HCT116 (cell line): ENCODE data around the gene RNF180. TPM values are rescaled to one million over a fixed set of nuclear protein-coding genes. Genes with fewer than 3 reads are reported as not detected.

Experiments used
- ATAC-seq: fragments of 200-7000 bp; cut with Tn5 transposase; 2 replicates; pipeline ENCODE4 v1.9.1; 2020; ENCODE audit warnings: mild to moderate bottlenecking, moderate library complexity
- BruUV-seq: library from RNA; stranded (reverse); fragments of 400-500 nt; replicated peaks from 2 replicates; lab custom pipeline; 2021; lab: Mats Ljungman, UMichigan
- CTCF ChIA-PET: fragments of 300-600 bp; sonication (Branson Sonifier 250); formaldehyde crosslinking; loops from one replicate; lab custom pipeline; 2021; ENCODE audit warnings: antibody characterized with exemption; lab: Charles Lee
- POLR2A ChIA-PET: fragments of 300-600, 350-600 bp; sonication (Branson Sonifier 250); formaldehyde crosslinking; loops from one replicate; lab custom pipeline; 2021; ENCODE audit warnings: antibody characterized with exemption; lab: Charles Lee
- RAD21 ChIA-PET, 2 experiments: fragments of 300-600 bp; sonication (Branson Sonifier 250); formaldehyde crosslinking; loops; one replicate each; lab custom pipeline; 2023; ENCODE audit warnings: low total read pairs in 2 of 2; ENCODE audit not compliant: uncharacterized antibody in 2 of 2, unreplicated experiment in 2 of 2, low non-redundant PET in 1 of 2; lab: Charles Lee
- DNase-seq: peaks from one replicate; pipeline ENCODE4 v3.0.0-alpha.2; 2010; ENCODE audit warnings: low read depth, low spot score
- H2AFZ ChIP-seq: fragments of 200-600 bp; shearing (Covaris generic), sonication (generic); 2 replicates; pipeline ENCODE4 v1.6.1; 2017; ENCODE audit warnings: low read depth, mixed run types, mixed read lengths, antibody characterized with exemption, low read length; ENCODE audit not compliant: poor library complexity, severe bottlenecking
- H3K27ac ChIP-seq: 2 replicates; pipeline ENCODE4 v1.5.1; 2012; ENCODE audit warnings: low read depth, low read length
- H3K27me3 ChIP-seq: fragments of 200-600 bp; sonication (generic); 2 replicates; pipeline ENCODE4 v1.6.1; 2016; ENCODE audit warnings: mixed run types, low read length, mixed read lengths; ENCODE audit not compliant: insufficient read depth
- H3K36me3 ChIP-seq, 2 experiments: fragments of 200-500 bp in 1 of 2; fragments of 200-600 bp in 1 of 2; sonication (Bioruptor generic) in 1 of 2; sonication (generic) in 1 of 2; 2 replicates each; pipeline versions ENCODE4 v1.5.1 to v1.6.1; 2014 to 2016; ENCODE audit warnings: low read length in 2 of 2, inconsistent platforms in 1 of 2, mixed read lengths in 1 of 2, mixed run types in 1 of 2; ENCODE audit not compliant: insufficient read depth in 2 of 2, control insufficient read depth in 1 of 2
- H3K4me1 ChIP-seq, 2 experiments: fragments of 200-600 bp in 1 of 2; sonication (generic) in 1 of 2; 2 replicates each; pipeline versions ENCODE4 v1.5.1 to v1.6.1; 2012 to 2017; ENCODE audit warnings: low read length in 2 of 2, inconsistent platforms in 1 of 2, mild to moderate bottlenecking in 1 of 2, mixed read lengths in 1 of 2, mixed run types in 1 of 2, moderate library complexity in 1 of 2; ENCODE audit not compliant: insufficient read depth in 2 of 2, control insufficient read depth in 1 of 2
- H3K4me2 ChIP-seq: fragments of 200-600 bp; sonication (generic); 2 replicates; pipeline ENCODE4 v1.6.1; 2017; ENCODE audit warnings: mixed run types, low read length, mixed read lengths
- H3K4me3 ChIP-seq, 2 experiments: fragments of 200-600 bp in 1 of 2; sonication (generic) in 1 of 2; replicated peaks in 1 of 2; 2 replicates each; pipeline ENCODE4 v1.5.1; 2011 to 2016; ENCODE audit warnings: low read length in 2 of 2, control low read depth in 1 of 2, low read depth in 1 of 2, mild to moderate bottlenecking in 1 of 2, mixed read lengths in 1 of 2, mixed run types in 1 of 2
- H3K79me2 ChIP-seq: fragments of 200-600 bp; sonication (generic); 2 replicates; pipeline ENCODE4 v1.6.1; 2017; ENCODE audit warnings: mild to moderate bottlenecking, mixed run types, low read length, moderate library complexity, mixed read lengths; ENCODE audit not compliant: insufficient read depth
- H3K9ac ChIP-seq: fragments of 200-600 bp; sonication (generic); 2 replicates; pipeline ENCODE4 v1.6.1; 2016; ENCODE audit warnings: low read length, mixed read lengths
- H3K9me2 ChIP-seq: fragments of 200-600 bp; sonication (generic), shearing (Covaris generic); 2 replicates; pipeline ENCODE4 v1.6.1; 2017; ENCODE audit warnings: mixed run types, mild to moderate bottlenecking, moderate library complexity; ENCODE audit not compliant: insufficient read depth
- H3K9me3 ChIP-seq, 2 experiments: fragments of 200-500 bp in 1 of 2; fragments of 200-600 bp in 1 of 2; sonication (Bioruptor generic) in 1 of 2; sonication (generic) in 1 of 2; 2 replicates each; pipeline ENCODE4 v1.6.1; 2014 to 2017; ENCODE audit warnings: low read length in 2 of 2, mixed read lengths in 2 of 2, inconsistent platforms in 1 of 2, low read depth in 1 of 2, mild to moderate bottlenecking in 1 of 2, mixed run types in 1 of 2, moderate library complexity in 1 of 2; ENCODE audit not compliant: control insufficient read depth in 1 of 2, insufficient read depth in 1 of 2
- H4K20me1 ChIP-seq: fragments of 200-600 bp; sonication (generic), shearing (Covaris generic); 2 replicates; pipeline ENCODE4 v1.6.1; 2017; ENCODE audit warnings: mixed run types, mild to moderate bottlenecking, moderate library complexity; ENCODE audit not compliant: insufficient read depth
- CBX3 ChIP-seq: IDR thresholded peaks from 2 replicates; pipeline ENCODE4 v1.6.1; 2012; ENCODE audit warnings: low read depth
- EGR1 ChIP-seq: IDR thresholded peaks from 2 replicates; pipeline ENCODE4 v1.6.1; 2012; ENCODE audit warnings: low read depth
- EZH2phosphoT487 ChIP-seq: fragments of 200-600 bp; IDR thresholded peaks from 2 replicates; pipeline ENCODE4 v1.6.1; 2018; ENCODE audit warnings: antibody characterized with exemption, borderline replicate concordance
- FOSL1 ChIP-seq: IDR thresholded peaks from 2 replicates; pipeline ENCODE4 v1.6.1; 2012; ENCODE audit warnings: low read depth
- POLR2A ChIP-seq: IDR thresholded peaks from 2 replicates; pipeline ENCODE4 v1.7.0; 2011; ENCODE audit warnings: borderline replicate concordance; ENCODE audit not compliant: insufficient read depth, insufficient read length; ENCODE audit errors: extremely low read depth
- POLR2AphosphoS5 ChIP-seq: IDR thresholded peaks from 2 replicates; pipeline ENCODE4 v1.6.1; 2011; ENCODE audit warnings: mild to moderate bottlenecking, low read depth, low read length, moderate library complexity
- SIN3A ChIP-seq: IDR thresholded peaks from 2 replicates; pipeline ENCODE4 v1.6.1; 2012; ENCODE audit warnings: low read depth
- SP1 ChIP-seq: IDR thresholded peaks from 2 replicates; pipeline ENCODE4 v1.6.1; 2012; ENCODE audit warnings: low read depth
- SRF ChIP-seq: IDR thresholded peaks from 2 replicates; pipeline ENCODE4 v1.6.1; 2012; ENCODE audit warnings: low read depth
- TCF7L2 ChIP-seq: IDR thresholded peaks from 2 replicates; pipeline ENCODE4 v1.7.0; 2011; ENCODE audit warnings: borderline replicate concordance, inconsistent platforms; ENCODE audit not compliant: insufficient read depth, insufficient read length; ENCODE audit errors: extremely low read depth
- YY1 ChIP-seq: IDR thresholded peaks from 2 replicates; pipeline ENCODE4 v1.6.1; 2011; ENCODE audit warnings: low read length, low read depth, moderate library complexity, mild to moderate bottlenecking; ENCODE audit not compliant: insufficient replicate concordance; ENCODE audit errors: extremely low read depth
- ZNF274 ChIP-seq: fragments of 200-500 bp; sonication (Bioruptor generic); IDR thresholded peaks from 2 replicates; pipeline ENCODE4 v1.6.1; 2014; ENCODE audit warnings: mild to moderate bottlenecking, low read depth, low read length, inconsistent platforms
- intact Hi-C: fragments of 100-400 bp; cut with micrococcal nuclease; formaldehyde crosslinking; loops from 2 replicates; pipeline ENCODE4 v1.10.0; 2022
- total RNA-seq: library from RNA; stranded (reverse); gene quantifications from one replicate; pipeline ENCODE4 v1.2.1, GENCODE V29; 2021; ENCODE audit not compliant: unreplicated experiment
- TF ChIP-seq, protein P1 (sequence below): IDR thresholded peaks from 2 replicates; pipeline ENCODE4 v1.6.1; 2011; ENCODE audit warnings: mild to moderate bottlenecking, low read length, moderate library complexity; ENCODE audit not compliant: insufficient replicate concordance; ENCODE audit errors: extremely low read depth
- TF ChIP-seq, protein P2 (sequence below): IDR thresholded peaks from 2 replicates; pipeline ENCODE4 v1.6.1; 2012; ENCODE audit warnings: low read depth
- TF ChIP-seq, protein P3 (sequence below): IDR thresholded peaks from 2 replicates; pipeline ENCODE4 v1.6.1; 2012
- TF ChIP-seq, protein P4 (sequence below): IDR thresholded peaks from 2 replicates; pipeline ENCODE4 v1.6.1; 2012

Gene RNF180
- total RNA-seq, 1 experiment from 2014 or later: not detected

DNA sequence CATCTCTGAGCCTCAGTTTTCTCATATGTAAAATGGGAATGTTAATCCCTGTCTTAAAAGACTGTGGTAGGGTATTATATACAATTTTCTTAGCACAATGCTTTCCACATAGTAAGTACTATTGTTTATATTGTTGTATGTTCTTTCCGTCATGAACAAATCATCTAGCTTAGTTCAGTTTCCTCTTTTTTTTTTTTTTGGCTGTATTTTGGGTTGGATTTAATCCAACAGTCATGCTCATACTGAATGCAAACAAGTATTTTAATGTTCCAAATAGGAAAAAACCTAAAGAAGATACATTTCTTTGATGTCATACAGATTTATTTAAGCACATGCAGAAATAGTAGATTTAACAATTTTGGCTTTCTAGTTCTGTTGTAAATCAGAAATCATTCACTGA lies 95.1 kb downstream of the RNF180 start:
- H3K27ac ChIP-seq: no peak overlapping the region
- no peaks in the 10 kb centered on the region for H3K79me2 ChIP-seq
- no TSS peak for BruUV-seq
- no peak overlapping the region for H3K4me3 ChIP-seq
- ChIA-PET POLR2A (no interaction called here), CTCF (no interaction called here)
- ATAC-seq: no peak
- H4K20me1 ChIP-seq: no peaks in the 10 kb centered on the region
- no peak overlapping the region for H2AFZ ChIP-seq
- H3K36me3 ChIP-seq: no peaks in the 10 kb centered on the region
- DNase-seq: no peak
- intact Hi-C loops: no loop called here
- no peak overlapping the region for H3K4me2 ChIP-seq
- H3K9ac ChIP-seq: no peak overlapping the region
- no peaks in the 10 kb centered on the region for H3K27me3 ChIP-seq
- TF ChIP-seq FOSL1 (no peak), YY1 (no peak), TCF7L2 (no peak), CBX3 (no peak), ZNF274 (no peak)
- TF ChIP-seq, all 23 proteins: peak for 0
- RAD21 ChIA-PET: no interaction called here
- H3K9me3 ChIP-seq: no peaks in the 10 kb centered on the region
- H3K9me2 ChIP-seq: no peaks in the 10 kb centered on the region
- H3K4me1 ChIP-seq: no peaks in the 10 kb centered on the region

DNA sequence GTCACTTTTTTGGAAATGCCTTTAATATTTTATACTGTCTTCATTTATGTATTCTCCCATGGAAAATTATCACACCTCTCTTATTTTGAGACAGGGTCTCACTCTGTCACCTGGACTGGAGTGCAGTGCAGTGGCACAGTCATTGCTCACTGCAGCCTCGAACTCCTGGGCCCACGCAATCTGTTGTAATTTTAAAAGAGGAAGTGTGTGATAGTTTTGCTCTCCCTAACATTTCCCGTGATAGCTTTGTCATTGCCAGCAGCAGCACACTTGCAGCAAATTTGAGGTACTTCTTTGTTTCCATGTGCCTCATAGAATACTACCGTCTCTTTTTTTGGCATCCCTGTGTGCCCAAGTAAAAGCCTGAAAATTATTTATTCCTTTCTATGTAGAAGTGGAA lies 103.5 kb downstream of the RNF180 start:
- DNase-seq: no peak
- ChIA-PET POLR2A (no interaction called here), RAD21 (no interaction called here)
- TF ChIP-seq CBX3: no peak
- TF ChIP-seq, protein P1, sequence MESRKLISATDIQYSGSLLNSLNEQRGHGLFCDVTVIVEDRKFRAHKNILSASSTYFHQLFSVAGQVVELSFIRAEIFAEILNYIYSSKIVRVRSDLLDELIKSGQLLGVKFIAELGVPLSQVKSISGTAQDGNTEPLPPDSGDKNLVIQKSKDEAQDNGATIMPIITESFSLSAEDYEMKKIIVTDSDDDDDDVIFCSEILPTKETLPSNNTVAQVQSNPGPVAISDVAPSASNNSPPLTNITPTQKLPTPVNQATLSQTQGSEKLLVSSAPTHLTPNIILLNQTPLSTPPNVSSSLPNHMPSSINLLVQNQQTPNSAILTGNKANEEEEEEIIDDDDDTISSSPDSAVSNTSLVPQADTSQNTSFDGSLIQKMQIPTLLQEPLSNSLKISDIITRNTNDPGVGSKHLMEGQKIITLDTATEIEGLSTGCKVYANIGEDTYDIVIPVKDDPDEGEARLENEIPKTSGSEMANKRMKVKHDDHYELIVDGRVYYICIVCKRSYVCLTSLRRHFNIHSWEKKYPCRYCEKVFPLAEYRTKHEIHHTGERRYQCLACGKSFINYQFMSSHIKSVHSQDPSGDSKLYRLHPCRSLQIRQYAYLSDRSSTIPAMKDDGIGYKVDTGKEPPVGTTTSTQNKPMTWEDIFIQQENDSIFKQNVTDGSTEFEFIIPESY: no peak
- TF ChIP-seq POLR2AphosphoS5: no peak
- no peak for TF ChIP-seq SIN3A
- TF ChIP-seq POLR2A: no peak
- TF ChIP-seq SRF: no peak
- TF ChIP-seq, protein P2, sequence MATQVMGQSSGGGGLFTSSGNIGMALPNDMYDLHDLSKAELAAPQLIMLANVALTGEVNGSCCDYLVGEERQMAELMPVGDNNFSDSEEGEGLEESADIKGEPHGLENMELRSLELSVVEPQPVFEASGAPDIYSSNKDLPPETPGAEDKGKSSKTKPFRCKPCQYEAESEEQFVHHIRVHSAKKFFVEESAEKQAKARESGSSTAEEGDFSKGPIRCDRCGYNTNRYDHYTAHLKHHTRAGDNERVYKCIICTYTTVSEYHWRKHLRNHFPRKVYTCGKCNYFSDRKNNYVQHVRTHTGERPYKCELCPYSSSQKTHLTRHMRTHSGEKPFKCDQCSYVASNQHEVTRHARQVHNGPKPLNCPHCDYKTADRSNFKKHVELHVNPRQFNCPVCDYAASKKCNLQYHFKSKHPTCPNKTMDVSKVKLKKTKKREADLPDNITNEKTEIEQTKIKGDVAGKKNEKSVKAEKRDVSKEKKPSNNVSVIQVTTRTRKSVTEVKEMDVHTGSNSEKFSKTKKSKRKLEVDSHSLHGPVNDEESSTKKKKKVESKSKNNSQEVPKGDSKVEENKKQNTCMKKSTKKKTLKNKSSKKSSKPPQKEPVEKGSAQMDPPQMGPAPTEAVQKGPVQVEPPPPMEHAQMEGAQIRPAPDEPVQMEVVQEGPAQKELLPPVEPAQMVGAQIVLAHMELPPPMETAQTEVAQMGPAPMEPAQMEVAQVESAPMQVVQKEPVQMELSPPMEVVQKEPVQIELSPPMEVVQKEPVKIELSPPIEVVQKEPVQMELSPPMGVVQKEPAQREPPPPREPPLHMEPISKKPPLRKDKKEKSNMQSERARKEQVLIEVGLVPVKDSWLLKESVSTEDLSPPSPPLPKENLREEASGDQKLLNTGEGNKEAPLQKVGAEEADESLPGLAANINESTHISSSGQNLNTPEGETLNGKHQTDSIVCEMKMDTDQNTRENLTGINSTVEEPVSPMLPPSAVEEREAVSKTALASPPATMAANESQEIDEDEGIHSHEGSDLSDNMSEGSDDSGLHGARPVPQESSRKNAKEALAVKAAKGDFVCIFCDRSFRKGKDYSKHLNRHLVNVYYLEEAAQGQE: no peak
- no peak for TF ChIP-seq ZNF274
- TF ChIP-seq EZH2phosphoT487: no peak
- TF ChIP-seq, protein P3, sequence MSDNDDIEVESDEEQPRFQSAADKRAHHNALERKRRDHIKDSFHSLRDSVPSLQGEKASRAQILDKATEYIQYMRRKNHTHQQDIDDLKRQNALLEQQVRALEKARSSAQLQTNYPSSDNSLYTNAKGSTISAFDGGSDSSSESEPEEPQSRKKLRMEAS: no peak
- no peak for TF ChIP-seq EGR1
- TF ChIP-seq, protein P4, sequence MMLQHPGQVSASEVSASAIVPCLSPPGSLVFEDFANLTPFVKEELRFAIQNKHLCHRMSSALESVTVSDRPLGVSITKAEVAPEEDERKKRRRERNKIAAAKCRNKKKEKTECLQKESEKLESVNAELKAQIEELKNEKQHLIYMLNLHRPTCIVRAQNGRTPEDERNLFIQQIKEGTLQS: no peak
- no peak for TF ChIP-seq FOSL1
- no peak for TF ChIP-seq SP1

More for the DNA sequence above, 103.5 kb downstream of the RNF180 start:
- Histone ChIP-seq H3K9me2 (no peaks in the 10 kb centered on the region), H3K9ac (no peak overlapping the region), H3K79me2 (no peaks in the 10 kb centered on the region), H3K4me1 (no peaks in the 10 kb centered on the region), H3K4me2 (no peak overlapping the region), H2AFZ (no peak overlapping the region), H3K27me3 (no peaks in the 10 kb centered on the region), H3K9me3 (no peaks in the 10 kb centered on the region), H4K20me1 (no peaks in the 10 kb centered on the region), H3K27ac (no peak overlapping the region), H3K4me3 (no peak overlapping the region), H3K36me3 (no peaks in the 10 kb centered on the region)
- BruUV-seq: no TSS peak
- ATAC-seq: no peak
- intact Hi-C loops: no loop called here
- CTCF ChIA-PET: no interaction called here
